ENCODE data around the gene TTC31.

TTC31 gene

GRCh38 chr2:74502147-74502719 lies 19.4 kb downstream of the TTC31 start:
- DNase-seq (ENCODE audit: extremely low spot score, insufficient read length, low read depth): no peak
- FAIRE-seq: no peak

- FAIRE-seq: peak; percentile 66
- peak; percentile 58 for DNase-seq (ENCODE audit: extremely low spot score, insufficient read length, low read depth)
These were observed 20.0 kb downstream of the TTC31 start for GRCh38 chr2:74502720-74503505.

GRCh38 chr2:74503506-74504475 lies 20.9 kb downstream of the TTC31 start:
- FAIRE-seq (no peak), DNase-seq (ENCODE audit: extremely low spot score, insufficient read length, low read depth) (no peak)

- DNase-seq (ENCODE audit: extremely low spot score, insufficient read length, low read depth): no peak
- no peak for FAIRE-seq
These were observed 21.7 kb downstream of the TTC31 start for GRCh38 chr2:74504591-74504990.

GRCh38 chr2:74505448-74506246 lies 22.8 kb downstream of the TTC31 start:
- DNase-seq (ENCODE audit: extremely low spot score, insufficient read length, low read depth): no peak
- FAIRE-seq: no peak

GRCh38 chr2:74507145-74507925 lies 24.5 kb downstream of the TTC31 start, which contains the start of gene PCGF1:
PCGF1 (minus strand) TSS chr2:74507695; CDS start chr2:74507668, 27 bp downstream.
- FAIRE-seq: peak; percentile 93
- DNase-seq (ENCODE audit: extremely low spot score, insufficient read length, low read depth): peak; percentile 90

GRCh38 chr2:74507926-74508520 lies 25.1 kb downstream of the TTC31 start:
- FAIRE-seq (no peak), DNase-seq (ENCODE audit: extremely low spot score, insufficient read length, low read depth) (no peak)

GRCh38 chr2:74510272-74510671 lies 27.4 kb downstream of the TTC31 start:
- DNase-seq (ENCODE audit: extremely low spot score, insufficient read length, low read depth): no peak
- no peak for FAIRE-seq

- DNase-seq (ENCODE audit: extremely low spot score, insufficient read length, low read depth) (no peak), FAIRE-seq (no peak)
These were observed 28.5 kb downstream of the TTC31 start for GRCh38 chr2:74511104-74511989.

- FAIRE-seq: no peak
- DNase-seq (ENCODE audit: extremely low spot score, insufficient read length, low read depth): no peak
These were observed 30.1 kb downstream of the TTC31 start for GRCh38 chr2:74512744-74513604.

- no peak for DNase-seq (ENCODE audit: extremely low spot score, insufficient read length, low read depth)
- FAIRE-seq: no peak
These were observed 30.9 kb downstream of the TTC31 start for GRCh38 chr2:74513605-74514367.

- FAIRE-seq (no peak), DNase-seq (ENCODE audit: extremely low spot score, insufficient read length, low read depth) (no peak)
These were observed 31.7 kb downstream of the TTC31 start, which contains the start of gene TLX2 for GRCh38 chr2:74514368-74515270. TLX2 (plus strand) TSS chr2:74514450; CDS start chr2:74514807, 357 bp downstream.

- DNase-seq (ENCODE audit: extremely low spot score, insufficient read length, low read depth) (no peak), FAIRE-seq (no peak)
These were observed 32.5 kb downstream of the TTC31 start for GRCh38 chr2:74515271-74515980.

GRCh38 chr2:74515981-74516633 lies 33.2 kb downstream of the TTC31 start:
- peak; percentile 62 for FAIRE-seq

More at GRCh38 chr2:74515981-74516633, 33.2 kb downstream of the TTC31 start:
- DNase-seq (ENCODE audit: extremely low spot score, insufficient read length, low read depth): no peak
